Measurements from ENCODE around the gene DHRS12.

Gene DHRS12

GRCh38 chr13:51839711-51840540, 36.0 kb upstream of the DHRS12 start:
- H3K4me1 ChIP-seq (ENCODE audit: insufficient read depth, low read length) = no peaks in the 10 kb centered on the region
- WGBS = 94% methylated on average over 9 of the region's 10 CpGs
- H3K9me3 ChIP-seq (ENCODE audit: insufficient read depth, low read depth, low read length) = no peaks in the 10 kb centered on the region
- H3K36me3 ChIP-seq (ENCODE audit: insufficient read depth, low read length) = no peaks in the 10 kb centered on the region
- no peak overlapping the region for H3K9ac ChIP-seq (ENCODE audit: low read depth, low read length)
- no peaks in the 10 kb centered on the region for H3K27me3 ChIP-seq (ENCODE audit: insufficient read depth, low read length)
- no peak overlapping the region for H3K4me3 ChIP-seq (ENCODE audit: low read length)
- no peak overlapping the region for H3K27ac ChIP-seq (ENCODE audit: low read depth, low read length)

GRCh38 chr13:51838240-51838846, 34.4 kb upstream of the DHRS12 start:
- no peaks in the 10 kb centered on the region for H3K36me3 ChIP-seq (ENCODE audit: insufficient read depth, low read length)
- H3K27ac ChIP-seq (ENCODE audit: low read depth, low read length) = no peak overlapping the region
- H3K4me3 ChIP-seq (ENCODE audit: low read length) = no peak overlapping the region
- H3K9ac ChIP-seq (ENCODE audit: low read depth, low read length) = no peak overlapping the region
- H3K27me3 ChIP-seq (ENCODE audit: insufficient read depth, low read length) = no peaks in the 10 kb centered on the region
- whole genome bisulfite sequencing = 88% methylated on average over 8 of the region's 8 CpGs
- no peaks in the 10 kb centered on the region for H3K4me1 ChIP-seq (ENCODE audit: insufficient read depth, low read length)
- H3K9me3 ChIP-seq (ENCODE audit: insufficient read depth, low read depth, low read length) = no peaks in the 10 kb centered on the region

GRCh38 chr13:51837016-51837415, 33.1 kb upstream of the DHRS12 start:
- Histone ChIP-seq H3K27me3 (ENCODE audit: insufficient read depth, low read length) (no peaks in the 10 kb centered on the region), H3K9me3 (ENCODE audit: insufficient read depth, low read depth, low read length) (no peaks in the 10 kb centered on the region)

GRCh38 chr13:51834581-51835171, 30.7 kb upstream of the DHRS12 start:
- Histone ChIP-seq H3K9me3 (ENCODE audit: insufficient read depth, low read depth, low read length) (no peaks in the 10 kb centered on the region), H3K27ac (ENCODE audit: low read depth, low read length) (no peak overlapping the region), H3K4me1 (ENCODE audit: insufficient read depth, low read length) (no peaks in the 10 kb centered on the region), H3K36me3 (ENCODE audit: insufficient read depth, low read length) (no peaks in the 10 kb centered on the region), H3K4me3 (ENCODE audit: low read length) (no peak overlapping the region), H3K9ac (ENCODE audit: low read depth, low read length) (no peak overlapping the region), H3K27me3 (ENCODE audit: insufficient read depth, low read length) (no peaks in the 10 kb centered on the region)
- 82% methylated on average over 7 of the region's 7 CpGs for WGBS

More at GRCh38 chr13:51837016-51837415, 33.1 kb upstream of the DHRS12 start:
- 95% methylated on average over 3 of the region's 3 CpGs for WGBS
- no peak overlapping the region for H3K27ac ChIP-seq (ENCODE audit: low read depth, low read length)
- H3K4me1 ChIP-seq (ENCODE audit: insufficient read depth, low read length) = no peaks in the 10 kb centered on the region
- no peak overlapping the region for H3K9ac ChIP-seq (ENCODE audit: low read depth, low read length)
- H3K36me3 ChIP-seq (ENCODE audit: insufficient read depth, low read length) = no peaks in the 10 kb centered on the region
- no peak overlapping the region for H3K4me3 ChIP-seq (ENCODE audit: low read length)

- 94% methylated on average over 9 of the region's 10 CpGs for WGBS
- no peaks in the 10 kb centered on the region for H3K9me3 ChIP-seq (ENCODE audit: insufficient read depth, low read depth, low read length)
- no peaks in the 10 kb centered on the region for H3K27me3 ChIP-seq (ENCODE audit: insufficient read depth, low read length)
- H3K4me3 ChIP-seq (ENCODE audit: low read length) = no peak overlapping the region
- no peaks in the 10 kb centered on the region for H3K36me3 ChIP-seq (ENCODE audit: insufficient read depth, low read length)
- H3K4me1 ChIP-seq (ENCODE audit: insufficient read depth, low read length) = no peaks in the 10 kb centered on the region
- no peak overlapping the region for H3K27ac ChIP-seq (ENCODE audit: low read depth, low read length)
- no peak overlapping the region for H3K9ac ChIP-seq (ENCODE audit: low read depth, low read length)
These were observed 30.0 kb upstream of the DHRS12 start for GRCh38 chr13:51833980-51834379.

- Histone ChIP-seq H3K4me1 (ENCODE audit: insufficient read depth, low read length) (no peaks in the 10 kb centered on the region), H3K27ac (ENCODE audit: low read depth, low read length) (no peak overlapping the region), H3K36me3 (ENCODE audit: insufficient read depth, low read length) (no peaks in the 10 kb centered on the region), H3K4me3 (ENCODE audit: low read length) (no peak overlapping the region), H3K9me3 (ENCODE audit: insufficient read depth, low read depth, low read length) (no peaks in the 10 kb centered on the region), H3K9ac (ENCODE audit: low read depth, low read length) (no peak overlapping the region), H3K27me3 (ENCODE audit: insufficient read depth, low read length) (no peaks in the 10 kb centered on the region)
- WGBS = 83% methylated on average over 6 of the region's 6 CpGs
These were observed 28.6 kb upstream of the DHRS12 start for GRCh38 chr13:51832471-51833152.

GRCh38 chr13:51831519-51831918, 27.6 kb upstream of the DHRS12 start:
- Histone ChIP-seq H3K27ac (ENCODE audit: low read depth, low read length) (no peak overlapping the region), H3K4me1 (ENCODE audit: insufficient read depth, low read length) (no peaks in the 10 kb centered on the region), H3K36me3 (ENCODE audit: insufficient read depth, low read length) (no peaks in the 10 kb centered on the region), H3K4me3 (ENCODE audit: low read length) (no peak overlapping the region), H3K27me3 (ENCODE audit: insufficient read depth, low read length) (no peaks in the 10 kb centered on the region), H3K9ac (ENCODE audit: low read depth, low read length) (no peak overlapping the region), H3K9me3 (ENCODE audit: insufficient read depth, low read depth, low read length) (no peaks in the 10 kb centered on the region)
- 96% methylated on average over 5 of the region's 5 CpGs for WGBS

- Histone ChIP-seq H3K27ac (ENCODE audit: low read depth, low read length) (no peak overlapping the region), H3K36me3 (ENCODE audit: insufficient read depth, low read length) (no peaks in the 10 kb centered on the region), H3K9ac (ENCODE audit: low read depth, low read length) (no peak overlapping the region), H3K9me3 (ENCODE audit: insufficient read depth, low read depth, low read length) (no peaks in the 10 kb centered on the region), H3K4me3 (ENCODE audit: low read length) (no peak overlapping the region), H3K4me1 (ENCODE audit: insufficient read depth, low read length) (0 out of 2 replicates have a peak, but pooled peaks cover 7% of the 10 kb centered on the region), H3K27me3 (ENCODE audit: insufficient read depth, low read length) (no peaks in the 10 kb centered on the region)
- WGBS = 91% methylated on average over 2 of the region's 2 CpGs
These were observed 25.6 kb upstream of the DHRS12 start for GRCh38 chr13:51829568-51829899.

GRCh38 chr13:51828730-51829567, 25.0 kb upstream of the DHRS12 start:
- H3K9ac ChIP-seq (ENCODE audit: low read depth, low read length) = no peak overlapping the region
- no peak overlapping the region for H3K27ac ChIP-seq (ENCODE audit: low read depth, low read length)
- H3K9me3 ChIP-seq (ENCODE audit: insufficient read depth, low read depth, low read length) = no peaks in the 10 kb centered on the region
- 93% methylated on average over 7 of the region's 8 CpGs for WGBS
- no peaks in the 10 kb centered on the region for H3K36me3 ChIP-seq (ENCODE audit: insufficient read depth, low read length)
- H3K4me1 ChIP-seq (ENCODE audit: insufficient read depth, low read length) = 0 out of 2 replicates have a peak, but pooled peaks cover 7% of the 10 kb centered on the region
- H3K27me3 ChIP-seq (ENCODE audit: insufficient read depth, low read length) = no peaks in the 10 kb centered on the region
- H3K4me3 ChIP-seq (ENCODE audit: low read length) = no peak overlapping the region

- H3K9ac ChIP-seq (ENCODE audit: low read depth, low read length) = no peak overlapping the region
- H3K27ac ChIP-seq (ENCODE audit: low read depth, low read length) = no peak overlapping the region
- no peak overlapping the region for H3K4me3 ChIP-seq (ENCODE audit: low read length)
- WGBS = 94% methylated on average over 4 of the region's 4 CpGs
- 0 out of 2 replicates have a peak, but pooled peaks cover 7% of the 10 kb centered on the region for H3K4me1 ChIP-seq (ENCODE audit: insufficient read depth, low read length)
- no peaks in the 10 kb centered on the region for H3K27me3 ChIP-seq (ENCODE audit: insufficient read depth, low read length)
- H3K9me3 ChIP-seq (ENCODE audit: insufficient read depth, low read depth, low read length) = no peaks in the 10 kb centered on the region
- H3K36me3 ChIP-seq (ENCODE audit: insufficient read depth, low read length) = no peaks in the 10 kb centered on the region
These were observed 23.3 kb upstream of the DHRS12 start for GRCh38 chr13:51827254-51827653.

Measured in HUES64 (cell line).